Activated CD4-positive, CD25-positive, alpha-beta regulatory T cell treated with anti-CD3 and anti-CD28 coated beads, Interleukin-2, amount 50 U/mL, for 16 hours (primary cell): ENCODE data around the gene RHBDD3.

Experiments used
- DNase-seq: peaks from one replicate; pipeline ENCODE4 v3.0.0-alpha.2; 2020; ENCODE audit warnings: low read depth, low spot score

The RHBDD3 gene

DNA sequence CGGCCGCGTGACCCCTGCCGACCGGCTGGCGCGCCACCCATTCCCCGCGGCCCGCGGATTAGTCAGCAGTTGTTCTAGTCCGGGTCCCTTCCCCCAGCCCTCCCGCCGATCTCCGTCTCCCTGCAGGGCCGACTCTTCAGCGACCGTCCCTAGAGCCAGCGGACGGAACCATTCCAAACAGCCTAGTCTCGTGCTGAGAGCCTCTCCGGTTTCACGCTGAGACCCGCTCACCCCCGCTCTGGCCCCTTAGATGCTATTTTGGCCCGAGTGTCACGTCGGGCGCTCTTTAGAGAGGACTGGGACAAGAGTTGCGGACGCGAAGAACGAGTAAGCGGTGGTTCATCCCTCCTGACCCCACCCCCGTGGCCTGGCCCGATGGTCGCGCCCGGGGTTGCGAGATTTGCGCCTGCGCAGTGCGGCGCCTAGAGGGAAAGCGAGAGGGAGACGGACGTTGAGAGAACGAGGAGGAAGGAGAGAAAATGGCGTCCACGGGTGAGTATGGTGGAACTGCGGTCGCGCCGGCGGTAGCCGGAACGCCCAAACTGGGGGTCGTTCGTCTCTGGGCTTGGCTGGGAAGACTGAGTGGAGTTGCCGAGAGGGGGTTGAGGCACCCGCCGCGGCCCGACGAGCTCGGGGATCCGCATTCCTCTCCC, at the start of gene RHBDD3, which contains the start of gene EWSR1:
RHBDD3 (minus strand) TSS at position 124 of the 653 bp plus-strand sequence. CDS start 2,355 bp downstream, outside the sequence.
EWSR1 (plus strand) TSS at position 411 of the 653 bp plus-strand sequence; CDS start at position 480, 69 bp downstream.
- peak; percentile 94 for DNase-seq

DNA sequence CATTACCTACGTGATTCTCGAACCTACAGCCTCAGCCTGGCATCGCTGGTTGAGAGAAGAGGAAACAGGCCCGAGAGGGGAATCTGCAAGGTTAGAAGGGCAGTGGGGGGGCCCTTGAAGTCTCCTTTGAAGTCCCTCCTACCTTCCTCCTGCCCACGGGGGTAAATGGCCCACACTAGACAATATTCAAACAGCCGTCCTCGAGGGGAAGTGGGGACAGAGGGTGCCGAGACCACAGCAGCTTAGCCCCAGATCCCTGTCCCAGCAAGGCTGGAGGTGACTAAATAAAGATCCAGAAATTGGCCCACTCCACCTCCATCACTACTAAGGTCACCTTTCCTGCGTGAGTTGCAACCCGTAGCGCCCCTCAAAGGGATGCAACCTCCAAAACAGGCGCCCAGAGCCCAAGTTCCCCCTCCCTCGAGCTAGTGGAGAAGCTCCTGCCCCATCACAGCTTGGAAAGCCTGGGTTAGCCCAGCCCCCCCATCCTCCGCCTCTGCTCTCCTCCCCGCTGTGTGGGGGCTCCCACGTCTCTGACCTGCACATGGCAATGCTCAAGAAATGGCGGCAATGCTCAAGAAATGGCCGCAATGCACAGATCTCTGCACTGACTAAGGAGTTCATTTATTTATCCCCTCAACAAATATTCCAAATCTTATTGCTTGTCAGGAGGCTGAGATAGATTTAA, 48.5 kb upstream of the RHBDD3 start:
- no peak for DNase-seq

DNA sequence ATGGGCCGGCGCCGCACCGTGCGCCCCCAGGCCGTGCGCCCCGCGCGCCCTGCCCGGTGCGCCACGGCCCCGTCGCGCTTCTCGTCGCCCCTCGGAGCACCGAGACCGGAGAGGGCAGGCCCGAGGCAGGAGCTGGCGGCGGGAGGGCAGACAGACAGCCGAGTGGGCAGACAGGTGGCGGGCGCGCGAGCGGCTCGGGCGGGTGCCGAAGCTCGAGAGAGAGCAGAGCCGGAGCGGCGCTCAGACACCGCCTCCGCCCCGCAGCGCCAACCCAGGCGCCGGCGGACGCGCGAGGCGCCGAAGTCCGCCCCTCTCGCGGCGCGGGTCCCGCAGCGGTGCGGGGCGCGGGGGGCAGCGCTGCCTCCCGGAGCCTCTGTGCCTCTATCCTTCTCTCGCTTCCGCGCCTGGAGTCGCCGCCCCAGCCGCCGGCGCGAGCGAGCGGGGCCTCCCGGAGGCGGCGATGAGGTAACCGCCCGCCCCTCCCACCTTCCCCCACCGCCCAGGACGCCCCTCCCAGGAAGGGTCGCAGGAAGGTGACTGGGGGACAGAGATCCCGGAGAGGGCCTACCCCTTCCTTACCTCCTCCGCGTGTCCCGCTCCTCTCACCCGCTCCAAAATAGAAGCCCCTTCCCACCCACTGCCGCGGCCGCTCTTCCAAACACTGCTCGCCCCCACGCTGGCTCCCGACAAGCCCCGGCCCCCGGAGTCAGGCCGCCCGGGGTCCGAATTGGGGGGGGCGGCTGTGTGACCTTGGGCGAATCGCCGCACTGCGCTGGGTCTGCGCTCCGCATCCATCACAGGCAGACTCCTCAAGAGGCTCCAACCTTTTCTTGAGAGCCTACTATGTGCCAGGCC, 47.7 kb upstream of the RHBDD3 start, which contains the start of gene RASL10A:
RASL10A (minus strand) TSS at position 412 of the 855 bp plus-strand sequence. CDS start 451 bp downstream, outside the sequence.
- DNase-seq: no peak

DNA sequence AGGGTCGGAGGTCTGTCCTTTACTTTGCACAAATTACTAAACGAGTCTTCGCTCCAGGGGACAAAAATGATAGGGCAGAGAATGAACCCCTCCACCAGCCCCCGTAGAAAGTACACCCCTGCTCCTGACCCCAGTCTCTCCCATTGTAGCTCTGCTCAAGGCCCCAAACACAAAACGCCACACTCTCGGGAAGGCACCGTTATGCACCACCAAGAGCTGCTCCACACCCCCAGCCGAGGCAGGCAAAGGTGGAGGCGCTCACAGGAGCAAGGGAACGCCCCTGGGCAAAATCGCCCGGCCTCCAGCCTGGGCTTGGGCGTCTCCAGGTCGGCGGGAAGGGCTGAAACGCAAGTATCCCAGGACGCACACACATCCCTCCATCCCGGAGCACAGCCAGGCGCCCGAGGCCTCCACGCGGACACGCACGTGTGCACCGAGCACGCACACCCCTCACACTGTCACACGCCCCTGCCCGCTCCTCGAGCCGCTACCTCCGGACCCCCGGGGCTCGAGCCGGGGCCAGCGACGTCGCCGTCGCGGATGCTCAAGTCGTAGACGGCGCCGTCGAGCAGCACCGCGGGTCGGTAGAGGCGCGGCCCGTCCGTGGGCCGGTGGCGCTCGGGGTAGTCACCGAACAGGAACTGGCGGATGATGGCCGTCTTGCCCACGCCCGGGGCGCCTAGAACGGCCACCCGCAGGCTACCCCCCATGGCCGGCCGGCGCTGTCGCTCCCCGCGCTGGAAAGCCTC, 46.9 kb upstream of the RHBDD3 start:
- DNase-seq: no peak

DNA sequence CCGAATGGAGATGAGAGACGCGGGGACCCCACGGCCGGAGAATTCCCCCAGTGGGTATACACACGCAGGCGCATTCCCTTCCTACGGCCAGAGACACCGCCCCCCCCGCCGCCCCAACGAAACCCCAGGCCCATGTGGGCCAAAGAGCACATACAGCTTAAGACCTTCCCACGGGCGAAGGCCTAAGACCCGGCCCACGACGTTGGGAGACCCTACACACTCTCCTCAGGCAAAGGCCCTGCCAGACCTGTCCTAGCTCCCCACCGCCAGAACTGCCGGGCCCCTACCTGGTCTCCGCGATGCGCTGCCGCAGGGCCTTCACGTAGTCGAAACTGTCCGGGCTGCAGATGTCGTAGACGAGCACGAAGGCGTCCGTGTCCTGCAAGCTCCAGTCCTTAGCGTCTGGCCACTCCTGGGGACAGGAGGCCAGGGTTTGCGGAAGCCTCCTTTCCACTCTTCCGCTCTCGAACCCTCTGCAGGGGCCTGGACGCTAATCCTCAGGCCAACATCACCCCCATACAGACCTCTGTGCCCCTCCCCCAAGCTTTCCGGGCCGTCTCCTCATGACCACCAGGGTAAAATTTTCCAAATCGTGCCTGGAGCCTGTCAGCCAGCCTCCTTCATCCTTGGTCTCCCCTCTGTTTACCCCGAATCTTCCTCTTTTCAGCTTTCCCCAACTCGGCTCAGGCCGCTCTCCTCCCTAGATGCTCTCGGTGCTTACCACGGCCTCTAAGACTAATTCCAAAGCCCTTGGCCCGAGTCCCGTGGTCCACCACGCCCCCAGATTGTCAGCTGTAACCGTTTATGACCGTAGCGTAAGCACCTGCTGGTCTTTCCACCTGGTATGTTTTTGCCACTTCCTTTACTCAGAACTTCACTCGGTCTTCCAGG, 46.0 kb upstream of the RHBDD3 start:
- no peak for DNase-seq

DNA sequence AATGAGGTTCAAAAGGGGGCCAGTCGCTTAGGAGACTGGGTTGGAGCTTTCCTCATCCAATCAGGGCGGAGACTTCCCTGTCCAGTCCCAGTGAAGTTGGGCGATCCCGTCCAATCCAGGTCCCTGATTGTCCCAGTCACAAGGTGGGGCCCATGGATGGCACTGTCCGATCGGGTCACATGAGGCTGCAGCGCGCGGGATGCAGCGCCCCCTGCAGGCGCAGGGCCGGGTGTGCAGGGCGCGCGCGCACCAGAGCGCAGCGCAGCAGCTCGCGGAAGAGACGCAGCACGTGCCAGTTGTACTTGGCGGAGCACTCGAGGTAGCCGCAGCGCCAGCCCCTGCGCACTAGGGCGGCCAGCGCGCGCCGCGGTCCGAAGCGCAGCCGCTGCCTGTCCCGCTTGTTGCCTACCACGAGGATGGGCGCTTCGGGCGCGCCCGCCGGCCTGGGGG, 45.4 kb upstream of the RHBDD3 start:
- DNase-seq: no peak

DNA sequence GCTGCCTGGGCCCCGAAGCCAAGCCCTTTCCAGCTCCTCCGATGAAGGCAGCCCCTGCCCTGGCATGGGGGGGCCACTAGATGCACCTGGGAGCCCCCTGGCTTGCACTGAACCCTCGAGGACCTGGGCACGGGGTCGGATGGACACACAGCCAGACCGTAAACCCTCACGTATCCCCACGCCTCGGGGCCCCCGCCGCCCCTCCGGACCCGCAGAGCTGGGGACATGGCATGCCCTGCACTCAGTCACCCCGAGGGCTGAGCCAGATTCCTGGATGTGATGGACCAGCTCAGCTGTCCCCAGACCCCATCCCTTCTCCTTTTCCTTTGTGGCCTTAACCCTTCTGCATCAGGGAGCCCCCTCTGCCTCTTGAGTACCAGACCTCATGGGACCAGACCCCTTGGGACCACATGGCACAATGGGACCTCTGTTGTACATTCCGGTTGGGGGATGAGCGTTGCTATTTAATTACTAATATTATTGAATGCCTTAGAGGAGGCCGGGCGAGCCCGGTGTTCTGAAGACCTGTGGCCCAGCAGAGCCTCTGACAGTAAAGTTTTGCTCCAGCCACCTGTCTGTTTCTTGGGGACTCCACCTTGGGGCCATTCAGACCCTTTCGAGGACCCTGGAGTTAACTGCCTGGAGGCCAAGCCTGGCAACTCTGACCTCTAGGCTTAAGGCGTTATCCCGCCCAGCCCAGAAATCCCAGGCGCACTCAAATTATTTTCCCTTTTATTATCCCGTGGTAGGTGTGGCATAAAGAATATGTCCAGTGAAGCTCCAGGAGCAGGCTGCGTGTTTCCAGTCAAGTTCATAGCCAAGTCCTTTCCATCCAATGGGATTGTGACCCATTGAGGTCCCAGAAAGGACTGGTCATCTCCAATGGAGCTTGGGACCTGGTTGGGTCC, 44.7 kb upstream of the RHBDD3 start:
- DNase-seq: no peak

DNA sequence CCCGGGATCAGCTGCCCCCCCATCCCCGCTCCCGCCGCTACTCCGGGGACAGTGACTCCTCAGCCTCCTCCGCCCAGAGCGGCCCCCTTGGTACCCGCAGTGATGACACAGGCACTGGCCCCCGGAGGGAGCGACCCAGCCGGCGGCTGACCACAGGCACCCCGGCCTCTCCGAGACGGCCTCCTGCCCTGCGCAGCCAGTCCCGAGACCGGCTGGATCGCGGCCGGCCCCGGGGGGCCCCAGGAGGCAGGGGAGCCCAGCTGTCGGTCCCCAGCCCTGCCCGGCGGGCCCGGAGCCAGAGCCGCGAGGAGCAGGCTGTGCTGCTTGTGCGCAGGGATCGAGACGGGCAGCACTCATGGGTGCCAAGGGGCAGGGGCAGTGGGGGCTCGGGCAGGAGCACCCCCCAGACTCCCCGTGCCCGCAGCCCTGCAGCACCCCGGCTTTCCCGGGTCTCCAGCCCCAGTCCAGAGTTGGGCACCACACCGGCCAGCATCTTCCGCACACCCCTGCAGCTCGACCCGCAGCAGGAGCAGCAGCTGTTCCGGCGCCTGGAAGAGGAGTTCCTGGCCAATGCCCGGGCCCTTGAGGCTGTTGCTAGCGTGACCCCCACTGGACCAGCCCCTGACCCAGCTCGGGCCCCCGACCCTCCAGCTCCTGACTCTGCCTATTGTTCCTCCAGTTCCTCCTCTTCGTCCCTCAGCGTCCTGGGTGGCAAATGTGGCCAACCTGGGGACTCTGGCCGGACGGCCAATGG, 43.9 kb upstream of the RHBDD3 start:
- no peak for DNase-seq

DNA sequence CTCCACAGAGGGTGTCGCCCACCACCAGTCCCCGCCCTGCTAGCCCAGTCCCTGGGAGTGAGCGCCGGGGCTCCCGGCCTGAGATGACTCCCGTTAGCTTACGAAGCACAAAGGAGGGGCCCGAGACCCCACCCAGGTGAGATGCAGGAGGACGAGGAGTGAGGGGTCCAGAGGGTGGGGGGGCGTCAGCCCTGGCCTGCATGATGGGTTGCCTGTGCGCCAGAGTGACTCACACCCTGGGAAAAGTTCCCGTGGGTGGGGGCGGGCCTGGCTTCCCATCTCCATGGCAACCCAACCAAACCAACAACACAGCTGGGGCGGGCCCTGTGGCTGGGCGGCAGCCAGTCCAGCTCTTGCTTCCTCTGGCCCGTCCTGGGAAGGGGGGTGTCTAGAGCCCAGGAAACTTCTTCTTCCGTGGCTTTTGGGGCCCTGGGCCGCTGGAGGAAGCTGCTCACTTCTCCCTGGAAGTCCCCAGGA, 43.1 kb upstream of the RHBDD3 start:
- DNase-seq: no peak

DNA sequence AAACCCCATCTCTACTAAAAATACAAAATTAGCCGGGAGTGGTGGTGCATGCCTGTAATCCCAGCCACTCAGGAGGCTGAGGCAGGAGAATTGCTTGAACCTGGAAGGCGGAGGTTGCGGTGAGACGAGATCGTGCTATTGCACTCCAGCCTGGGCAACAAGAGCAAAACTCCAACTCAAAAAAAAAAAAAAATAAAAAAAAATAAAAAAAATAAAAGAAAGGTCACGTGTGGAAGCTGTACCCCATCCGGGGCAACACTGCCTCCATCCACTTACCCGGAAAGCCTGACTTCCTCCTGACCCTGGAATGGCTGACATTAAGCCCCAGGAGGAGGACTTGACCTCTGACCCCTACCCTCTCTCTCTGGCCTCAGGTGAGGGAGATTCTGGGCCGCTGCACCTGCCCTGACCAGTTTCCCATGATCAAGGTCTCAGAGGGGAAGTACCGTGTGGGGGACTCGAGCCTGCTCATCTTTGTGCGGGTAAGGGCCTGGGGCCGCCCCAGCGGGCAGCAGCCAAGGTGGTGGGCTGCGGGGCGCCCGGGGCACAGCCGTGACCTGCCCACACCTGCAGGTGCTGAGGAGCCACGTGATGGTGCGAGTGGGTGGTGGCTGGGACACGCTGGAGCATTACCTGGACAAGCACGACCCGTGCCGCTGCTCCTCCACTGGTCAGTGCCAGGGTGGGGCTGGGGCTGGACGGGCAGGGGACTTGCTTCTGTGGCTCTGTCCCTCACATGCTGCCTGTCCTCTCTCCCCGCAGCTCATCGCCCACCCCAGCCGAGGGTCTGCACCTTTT, 42.5 kb upstream of the RHBDD3 start:
- no peak for DNase-seq

DNA sequence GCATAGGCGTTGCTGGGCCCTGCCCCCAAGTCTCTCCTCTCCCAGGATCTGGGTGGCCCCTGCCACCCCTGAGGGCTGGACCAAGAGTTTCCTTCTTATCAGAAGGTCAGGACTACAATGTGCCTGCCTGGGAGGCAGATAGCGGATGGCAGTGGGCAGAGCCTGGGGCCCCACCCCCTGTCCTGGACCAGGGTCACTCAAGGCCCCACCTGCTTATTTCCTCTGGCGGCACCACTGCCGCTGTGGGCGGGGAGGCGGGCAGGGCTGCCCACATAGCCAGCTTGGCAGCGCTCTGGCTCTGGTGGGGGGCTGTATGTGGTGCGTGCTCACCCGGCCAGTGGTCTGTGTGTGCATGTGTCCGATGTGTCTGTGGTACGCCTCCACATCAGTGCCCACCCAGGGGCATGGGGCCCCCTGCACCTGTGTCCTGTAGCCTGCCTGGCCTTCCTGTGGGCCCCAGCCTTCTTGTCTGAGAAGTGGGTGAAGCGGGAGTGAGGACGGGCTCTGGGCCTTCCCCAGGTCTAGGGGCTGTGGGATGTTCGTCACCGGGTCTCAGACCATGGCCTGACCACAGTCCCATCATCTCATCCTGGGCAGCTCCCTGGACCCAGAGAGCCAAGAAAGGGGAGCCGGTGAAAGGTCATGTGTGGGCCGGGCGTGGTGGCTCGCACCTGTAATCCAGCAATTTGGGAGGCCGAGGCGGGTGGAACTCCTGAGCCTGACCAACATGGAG, 41.7 kb upstream of the RHBDD3 start:
- DNase-seq: no peak

DNA sequence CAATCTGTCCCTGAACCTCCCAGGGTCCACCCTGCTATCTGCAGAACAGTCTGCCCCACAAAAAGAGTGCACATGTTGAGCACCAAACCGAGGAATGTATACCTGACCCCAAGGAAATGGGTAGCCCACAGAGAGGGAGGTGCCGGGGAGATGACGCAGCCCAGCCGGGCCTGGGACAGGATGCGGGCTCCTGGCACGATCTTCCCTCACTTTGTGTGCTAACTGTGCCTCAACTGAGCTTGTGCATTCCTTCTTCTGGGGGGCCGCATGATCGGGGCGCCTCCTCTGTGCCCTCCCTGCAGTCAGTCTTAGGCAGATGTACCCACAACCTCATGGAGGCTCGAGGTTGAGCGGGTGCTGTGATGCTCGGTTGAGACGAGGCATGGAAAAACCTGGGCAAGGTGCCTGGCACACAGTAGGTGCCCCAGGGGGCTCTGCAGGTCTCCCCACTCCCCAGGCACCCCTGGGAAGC, 41.0 kb upstream of the RHBDD3 start:
- DNase-seq: no peak

DNA sequence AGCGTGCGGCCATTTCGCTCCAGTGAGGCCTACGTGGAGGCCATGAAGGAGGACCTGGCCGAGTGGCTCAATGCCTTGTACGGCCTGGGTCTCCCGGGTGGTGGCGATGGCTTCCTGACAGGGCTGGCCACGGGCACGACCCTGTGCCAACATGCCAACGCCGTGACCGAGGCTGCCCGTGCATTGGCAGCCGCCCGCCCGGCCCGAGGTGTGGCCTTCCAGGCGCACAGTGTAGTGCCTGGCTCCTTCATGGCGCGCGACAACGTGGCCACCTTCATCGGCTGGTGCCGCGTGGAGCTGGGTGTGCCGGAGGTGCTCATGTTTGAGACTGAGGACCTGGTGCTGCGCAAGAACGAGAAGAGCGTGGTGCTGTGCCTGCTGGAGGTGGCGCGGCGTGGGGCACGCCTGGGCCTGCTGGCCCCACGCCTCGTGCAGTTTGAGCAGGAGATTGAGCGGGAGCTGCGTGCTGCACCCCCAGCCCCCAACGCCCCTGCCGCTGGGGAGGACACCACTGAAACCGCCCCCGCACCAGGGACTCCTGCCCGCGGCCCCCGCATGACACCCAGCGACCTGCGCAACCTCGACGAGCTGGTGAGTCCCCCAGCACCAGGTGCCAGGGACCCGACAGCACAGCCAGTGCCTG, 40.5 kb upstream of the RHBDD3 start:
- DNase-seq: no peak

DNA sequence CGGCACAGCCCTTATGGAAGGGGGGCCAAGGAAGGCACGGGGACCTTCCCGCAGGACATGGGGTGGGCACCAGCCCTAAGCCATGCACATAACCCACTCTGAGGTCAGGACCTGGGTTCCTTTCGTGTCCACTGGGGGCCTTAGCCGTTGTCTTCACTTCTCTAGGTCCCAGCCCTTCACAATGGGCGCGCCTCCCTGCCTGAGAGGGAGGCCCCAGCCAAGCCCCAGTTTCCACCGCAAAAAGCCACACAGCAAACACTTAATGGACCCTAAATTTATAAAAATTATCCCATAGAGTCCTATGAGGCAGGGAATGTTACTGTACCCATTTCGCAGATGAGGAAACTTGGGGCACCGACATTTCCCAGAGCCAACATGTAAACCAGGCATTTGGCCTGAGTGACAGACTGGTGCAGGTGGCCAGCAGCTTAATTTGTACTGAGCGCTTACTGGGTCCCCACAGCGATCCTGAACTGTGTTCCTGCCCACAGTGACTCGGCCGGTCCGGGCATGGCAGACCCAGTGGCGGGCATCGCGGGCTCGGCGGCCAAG, 39.9 kb upstream of the RHBDD3 start:
- no peak for DNase-seq

DNA sequence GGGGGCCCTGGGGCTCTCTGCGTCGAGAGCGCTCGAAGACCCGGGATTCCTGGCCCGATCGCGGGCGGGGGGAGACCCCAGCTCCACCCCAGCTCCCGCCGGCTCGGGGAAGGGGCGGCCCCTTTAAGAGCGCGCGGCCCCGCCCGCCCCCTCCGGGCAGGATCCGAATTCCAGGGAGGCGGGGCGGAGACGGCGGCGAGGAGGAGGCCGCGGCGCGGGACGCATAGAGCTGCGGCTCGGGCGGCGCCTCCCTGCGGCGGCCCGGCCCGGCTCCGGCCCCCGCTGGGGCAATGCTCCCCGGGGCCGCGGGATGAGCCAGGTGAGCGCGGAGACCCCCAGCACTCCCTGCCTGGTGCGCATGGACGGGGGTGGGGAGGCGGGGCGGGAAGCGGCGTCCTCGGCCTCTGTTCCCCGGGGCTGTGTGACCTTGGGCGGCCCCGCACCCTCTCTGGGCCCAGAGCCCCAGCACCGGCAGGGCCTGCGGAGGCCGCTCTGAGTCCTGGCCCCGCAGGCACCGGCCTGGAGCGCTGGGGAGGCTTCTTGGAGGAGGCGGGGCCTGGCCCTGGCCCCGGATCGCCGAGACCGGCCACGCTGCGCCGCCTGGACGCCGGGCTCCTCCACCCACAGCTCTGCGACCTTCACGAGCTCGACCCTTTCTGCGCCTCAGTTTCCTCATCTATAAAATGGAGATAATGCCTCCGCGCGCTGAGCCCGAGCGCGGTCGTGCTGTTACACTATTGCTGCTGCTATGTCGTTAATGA, 39.2 kb upstream of the RHBDD3 start:
- DNase-seq: no peak
